Osteoblast (primary cell): Measurements from ENCODE around the gene HEY2. TPM values are rescaled to one million over a fixed set of nuclear protein-coding genes. Genes with fewer than 3 reads are reported as not detected.

Source experiments
- DNase-seq: peaks from one replicate; pipeline ENCODE4 v3.0.0; 2011; ENCODE audit warnings: low spot score, mixed read lengths; ENCODE audit not compliant: insufficient read length; ENCODE audit errors: missing footprints
- H2AFZ ChIP-seq: 2 replicates; pipeline ENCODE4 v1.6.0; 2011; ENCODE audit warnings: mild to moderate bottlenecking, low read length
- H3K27ac ChIP-seq: 2 replicates; pipeline ENCODE4 v1.5.1; 2011; ENCODE audit warnings: mild to moderate bottlenecking, low read depth, low read length, moderate library complexity
- H3K27me3 ChIP-seq: 2 replicates; pipeline ENCODE4 v1.6.0; 2012; ENCODE audit warnings: mild to moderate bottlenecking, control low read depth, inconsistent platforms, low read length, moderate library complexity; ENCODE audit not compliant: insufficient read depth
- H3K36me3 ChIP-seq: 2 replicates; pipeline ENCODE4 v1.5.1; 2011; ENCODE audit warnings: mild to moderate bottlenecking, low read length, control low read depth, moderate library complexity; ENCODE audit not compliant: insufficient read depth
- H3K4me1 ChIP-seq: 2 replicates; pipeline ENCODE4 v1.5.1; 2011; ENCODE audit warnings: mild to moderate bottlenecking, low read length, control low read depth, moderate library complexity; ENCODE audit not compliant: insufficient read depth
- H3K4me2 ChIP-seq: 2 replicates; pipeline ENCODE4 v1.6.0; 2011; ENCODE audit warnings: mild to moderate bottlenecking, low read length; ENCODE audit not compliant: insufficient read depth
- H3K4me3 ChIP-seq: fragments of 200-600 bp; sonication (generic); 3 replicates; pipeline ENCODE4 v1.5.1; 2012; ENCODE audit warnings: mild to moderate bottlenecking, low read length, inconsistent platforms; ENCODE audit not compliant: insufficient read depth
- H3K79me2 ChIP-seq: 2 replicates; pipeline ENCODE4 v1.6.0; 2012; ENCODE audit warnings: mild to moderate bottlenecking, low read length, control low read depth, inconsistent platforms; ENCODE audit not compliant: insufficient read depth
- H3K9me3 ChIP-seq: 2 replicates; pipeline ENCODE4 v1.5.1; 2011; ENCODE audit warnings: low read depth, low read length, control low read depth
- H4K20me1 ChIP-seq: 2 replicates; pipeline ENCODE4 v1.6.0; 2012; ENCODE audit warnings: mild to moderate bottlenecking, low read length, control low read depth; ENCODE audit not compliant: insufficient read depth
- CTCF ChIP-seq: IDR thresholded peaks from 2 replicates; pipeline ENCODE4 v1.5.1; 2011; ENCODE audit warnings: mild to moderate bottlenecking, low read depth, low read length, moderate library complexity; ENCODE audit errors: extremely low read depth
- total RNA-seq: library from RNA; depleted of rRNA; stranded (reverse); fragments of >200 nt; gene quantifications from 2 replicates; pipeline ENCODE4 v1.2.3, GENCODE V29; 2012

The HEY2 gene
- total RNA-seq, 1 donor, result 2.2 TPM

GRCh38 chr6:125753937-125754259 is 4.5 kb downstream of the HEY2 start:
- Histone ChIP-seq H2AFZ (no peak overlapping the region), H3K36me3 (no peaks in the 10 kb centered on the region), H3K27me3 (peaks cover 72% of the 10 kb centered on the region), H3K27ac (no peak overlapping the region), H3K4me3 (no peak overlapping the region), H3K4me2 (no peak overlapping the region), H3K79me2 (no peaks in the 10 kb centered on the region), H4K20me1 (no peaks in the 10 kb centered on the region), H3K4me1 (peaks cover 2% of the 10 kb centered on the region), H3K9me3 (no peaks in the 10 kb centered on the region)
- no peak for DNase-seq
- TF ChIP-seq CTCF, result no peak

- Histone ChIP-seq H3K4me2 (no peak overlapping the region), H3K79me2 (no peaks in the 10 kb centered on the region), H3K27me3 (peaks cover 70% of the 10 kb centered on the region), H3K36me3 (no peaks in the 10 kb centered on the region), H4K20me1 (no peaks in the 10 kb centered on the region), H3K9me3 (no peaks in the 10 kb centered on the region), H3K27ac (no peak overlapping the region), H3K4me1 (no peaks in the 10 kb centered on the region), H3K4me3 (no peak overlapping the region), H2AFZ (no peak overlapping the region)
- no peak for DNase-seq
- TF ChIP-seq CTCF, result no peak
Measured at GRCh38 chr6:125754566-125754965, 5.1 kb downstream of the HEY2 start.

GRCh38 chr6:125759184-125759902 is 9.9 kb downstream of the HEY2 start:
- Histone ChIP-seq H3K27me3 (peaks cover 43% of the 10 kb centered on the region), H3K4me1 (no peaks in the 10 kb centered on the region), H3K36me3 (no peaks in the 10 kb centered on the region), H3K4me2 (no peak overlapping the region), H3K79me2 (no peaks in the 10 kb centered on the region), H3K27ac (no peak overlapping the region), H3K4me3 (no peak overlapping the region), H4K20me1 (no peaks in the 10 kb centered on the region), H2AFZ (no peak overlapping the region), H3K9me3 (no peaks in the 10 kb centered on the region)
- no peak for DNase-seq
- peak; percentile 6 for TF ChIP-seq CTCF

- no peaks in the 10 kb centered on the region for H3K36me3 ChIP-seq
- no peaks in the 10 kb centered on the region for H3K4me1 ChIP-seq
- H3K27me3 ChIP-seq, result peaks cover 39% of the 10 kb centered on the region
- no peak for DNase-seq
- no peak overlapping the region for H2AFZ ChIP-seq
- no peak overlapping the region for H3K4me3 ChIP-seq
- H3K27ac ChIP-seq, result no peak overlapping the region
- no peaks in the 10 kb centered on the region for H4K20me1 ChIP-seq
- no peaks in the 10 kb centered on the region for H3K9me3 ChIP-seq
- H3K79me2 ChIP-seq, result no peaks in the 10 kb centered on the region
- TF ChIP-seq CTCF, result no peak
- H3K4me2 ChIP-seq, result no peak overlapping the region
Measured at GRCh38 chr6:125759959-125760457, 10.6 kb downstream of the HEY2 start.
